WTC11 (cell line): ENCODE measurements around the gene TSPAN10. TPM values are rescaled to one million over a fixed set of nuclear protein-coding genes. Genes with fewer than 3 reads are reported as not detected.
A peak's percentile ranks its signal among the peaks of the same experiment; 100 is the strongest.

Experiments
- ATF2 ChIP-seq: sonication (generic); formaldehyde crosslinking; IDR thresholded peaks from 2 replicates; pipeline ENCODE4 v1.8.1; 2022; ENCODE audit warnings: low read depth, missing genetic modification reagents, borderline replicate concordance
- CBFB ChIP-seq: sonication (generic); formaldehyde crosslinking; IDR thresholded peaks from 2 replicates; pipeline ENCODE4 v1.8.1; 2022; ENCODE audit warnings: mild to moderate bottlenecking, low read depth, missing genetic modification reagents
- E2F5 ChIP-seq: sonication (generic); formaldehyde crosslinking; IDR thresholded peaks from 2 replicates; pipeline ENCODE4 v1.8.1; 2022; ENCODE audit warnings: mild to moderate bottlenecking, moderate library complexity, missing genetic modification reagents
- ESRRA ChIP-seq: sonication (generic); formaldehyde crosslinking; IDR thresholded peaks from 2 replicates; pipeline ENCODE4 v1.8.1; 2022; ENCODE audit warnings: mild to moderate bottlenecking, missing genetic modification reagents, borderline replicate concordance
- FOXK1 ChIP-seq: sonication (generic); formaldehyde crosslinking; IDR thresholded peaks from 2 replicates; pipeline ENCODE4 v1.8.0; 2022; ENCODE audit warnings: mild to moderate bottlenecking, moderate library complexity, missing genetic modification reagents
- FOXP1 ChIP-seq: sonication (generic); formaldehyde crosslinking; IDR thresholded peaks from 2 replicates; pipeline ENCODE4 v1.8.0; 2022; ENCODE audit warnings: missing genetic modification reagents, mild to moderate bottlenecking, moderate library complexity, borderline replicate concordance
- IRF2 ChIP-seq: sonication (generic); formaldehyde crosslinking; IDR thresholded peaks from 2 replicates; pipeline ENCODE4 v1.8.0; 2022; ENCODE audit warnings: low read depth, missing genetic modification reagents, borderline replicate concordance
- MAX ChIP-seq: sonication (generic); formaldehyde crosslinking; IDR thresholded peaks from 2 replicates; pipeline ENCODE4 v1.8.0; 2022; ENCODE audit warnings: mild to moderate bottlenecking, missing genetic modification reagents
- NFYB ChIP-seq: sonication (generic); formaldehyde crosslinking; conservative IDR thresholded peaks from 2 replicates; pipeline ENCODE4 v1.8.0; 2022; ENCODE audit warnings: low read depth, missing genetic modification reagents
- NR3C1 ChIP-seq: sonication (generic); formaldehyde crosslinking; conservative IDR thresholded peaks from 2 replicates; pipeline ENCODE4 v1.8.1; 2023; ENCODE audit warnings: low read depth, mild to moderate bottlenecking, missing genetic modification reagents
- RELA ChIP-seq: sonication (generic); formaldehyde crosslinking; IDR thresholded peaks from 2 replicates; pipeline ENCODE4 v1.8.1; 2022; ENCODE audit warnings: missing genetic modification reagents, mild to moderate bottlenecking, borderline replicate concordance
- SMAD4 ChIP-seq: sonication (generic); formaldehyde crosslinking; IDR thresholded peaks from 2 replicates; pipeline ENCODE4 v1.8.0; 2022; ENCODE audit warnings: mild to moderate bottlenecking, missing genetic modification reagents
- TEAD1 ChIP-seq: sonication (generic); formaldehyde crosslinking; IDR thresholded peaks from 2 replicates; pipeline ENCODE4 v1.8.0; 2022; ENCODE audit warnings: mild to moderate bottlenecking, missing genetic modification reagents
- USF2 ChIP-seq: sonication (generic); formaldehyde crosslinking; IDR thresholded peaks from 2 replicates; pipeline ENCODE4 v1.8.1; 2023; ENCODE audit warnings: mild to moderate bottlenecking, missing genetic modification reagents, moderate library complexity
- ZNF396 ChIP-seq: fragments of 250-450 bp; sonication (Bioruptor Pico); IDR thresholded peaks from 2 replicates; pipeline ENCODE4 v1.8.0; 2021; ENCODE audit warnings: mild to moderate bottlenecking, moderate library complexity, borderline replicate concordance
- ZNF416 ChIP-seq: fragments of 250-450 bp; sonication (Bioruptor Pico); IDR thresholded peaks from 2 replicates; pipeline ENCODE4 v1.9.0; 2021; ENCODE audit warnings: mild to moderate bottlenecking, inconsistent platforms
- ZNF512 ChIP-seq: sonication (generic); formaldehyde crosslinking; IDR thresholded peaks from 2 replicates; pipeline ENCODE4 v1.8.1; 2022; ENCODE audit warnings: missing genetic modification reagents, borderline replicate concordance
- ZNF671 ChIP-seq: fragments of 250-450 bp; sonication (Bioruptor Pico); IDR thresholded peaks from 2 replicates; pipeline ENCODE4 v1.8.0; 2021; ENCODE audit warnings: mild to moderate bottlenecking
- total RNA-seq: library from RNA; stranded (reverse); gene quantifications from 3 replicates; pipeline ENCODE4 v1.2.3, GENCODE V29; 2021
- TF ChIP-seq, protein P1 (sequence below): sonication (generic); formaldehyde crosslinking; IDR thresholded peaks from 2 replicates; pipeline ENCODE4 v1.8.1; 2023; ENCODE audit warnings: mild to moderate bottlenecking, missing genetic modification reagents
- TF ChIP-seq, protein P2 (sequence below): sonication (generic); formaldehyde crosslinking; IDR thresholded peaks from 2 replicates; pipeline ENCODE4 v1.8.0; 2022; ENCODE audit warnings: mild to moderate bottlenecking, missing genetic modification reagents
- TF ChIP-seq, protein P3 (sequence below): sonication (generic); formaldehyde crosslinking; IDR thresholded peaks from 2 replicates; pipeline ENCODE4 v1.8.1; 2022; ENCODE audit warnings: mild to moderate bottlenecking, missing genetic modification reagents, moderate library complexity, borderline replicate concordance
- TF ChIP-seq, protein P4 (sequence below): sonication (generic); formaldehyde crosslinking; IDR thresholded peaks from 2 replicates; pipeline ENCODE4 v1.8.0; 2022; ENCODE audit warnings: mild to moderate bottlenecking, missing genetic modification reagents
- TF ChIP-seq, protein P5 (sequence below): sonication (generic); formaldehyde crosslinking; IDR thresholded peaks from 2 replicates; pipeline ENCODE4 v1.8.0; 2023; ENCODE audit warnings: mild to moderate bottlenecking, missing genetic modification reagents

Gene TSPAN10
- total RNA-seq, 1 experiment from 2014 or later = 1.5 TPM

DNA sequence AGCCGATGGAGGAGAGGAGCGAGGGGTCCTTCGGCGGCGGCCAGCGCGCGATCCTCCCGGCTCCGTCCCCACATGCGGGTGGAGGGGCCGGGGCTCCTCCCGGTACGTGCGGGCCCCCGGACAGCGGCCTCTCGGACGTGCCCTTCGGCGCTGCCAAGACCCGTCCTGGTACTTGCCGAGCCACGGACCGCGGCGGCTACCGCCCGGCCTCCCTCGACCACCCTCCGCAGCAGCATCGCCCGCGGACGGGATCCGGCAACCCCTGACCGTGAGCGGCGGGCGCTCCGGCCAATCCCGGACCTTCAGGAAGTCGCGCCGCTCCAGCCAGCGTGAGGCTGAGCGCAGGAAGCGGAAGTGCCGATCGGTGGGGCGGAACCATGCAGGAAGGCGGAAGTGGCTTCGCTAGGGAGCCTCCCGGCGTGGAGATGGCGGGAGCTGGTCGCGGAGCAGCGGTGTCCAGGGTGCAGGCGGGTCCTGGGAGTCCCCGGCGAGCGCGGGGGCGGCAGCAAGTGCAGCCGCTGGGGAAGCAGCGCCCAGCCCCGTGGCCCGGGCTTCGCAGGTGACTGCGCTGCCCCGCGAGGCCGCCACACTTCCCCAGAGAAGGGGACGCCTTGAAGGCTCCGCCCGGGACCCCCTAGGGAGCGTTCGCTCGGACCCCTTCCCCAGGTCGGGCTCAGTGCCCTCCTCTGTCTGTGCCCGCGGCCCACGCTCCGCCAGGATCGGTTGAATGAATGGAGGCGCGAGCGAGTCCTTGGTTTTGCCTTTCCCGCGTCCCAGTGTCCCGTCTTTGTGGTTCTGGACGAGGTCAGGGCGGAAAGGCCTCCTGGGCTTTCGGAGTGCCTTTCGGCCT, 29.6 kb downstream of the TSPAN10 start, which contains the start of the genes CCDC137 and OXLD1 (continued):
- TF ChIP-seq ESRRA (CRISPR knock-in tag) = peak; percentile 43; the same call in 1 of the 2 replicates
- TF ChIP-seq NR3C1 (CRISPR knock-in tag) = no peak
- TF ChIP-seq, protein P1, sequence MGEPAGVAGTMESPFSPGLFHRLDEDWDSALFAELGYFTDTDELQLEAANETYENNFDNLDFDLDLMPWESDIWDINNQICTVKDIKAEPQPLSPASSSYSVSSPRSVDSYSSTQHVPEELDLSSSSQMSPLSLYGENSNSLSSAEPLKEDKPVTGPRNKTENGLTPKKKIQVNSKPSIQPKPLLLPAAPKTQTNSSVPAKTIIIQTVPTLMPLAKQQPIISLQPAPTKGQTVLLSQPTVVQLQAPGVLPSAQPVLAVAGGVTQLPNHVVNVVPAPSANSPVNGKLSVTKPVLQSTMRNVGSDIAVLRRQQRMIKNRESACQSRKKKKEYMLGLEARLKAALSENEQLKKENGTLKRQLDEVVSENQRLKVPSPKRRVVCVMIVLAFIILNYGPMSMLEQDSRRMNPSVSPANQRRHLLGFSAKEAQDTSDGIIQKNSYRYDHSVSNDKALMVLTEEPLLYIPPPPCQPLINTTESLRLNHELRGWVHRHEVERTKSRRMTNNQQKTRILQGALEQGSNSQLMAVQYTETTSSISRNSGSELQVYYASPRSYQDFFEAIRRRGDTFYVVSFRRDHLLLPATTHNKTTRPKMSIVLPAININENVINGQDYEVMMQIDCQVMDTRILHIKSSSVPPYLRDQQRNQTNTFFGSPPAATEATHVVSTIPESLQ (CRISPR knock-in tag) = no peak
- TF ChIP-seq, protein P2, sequence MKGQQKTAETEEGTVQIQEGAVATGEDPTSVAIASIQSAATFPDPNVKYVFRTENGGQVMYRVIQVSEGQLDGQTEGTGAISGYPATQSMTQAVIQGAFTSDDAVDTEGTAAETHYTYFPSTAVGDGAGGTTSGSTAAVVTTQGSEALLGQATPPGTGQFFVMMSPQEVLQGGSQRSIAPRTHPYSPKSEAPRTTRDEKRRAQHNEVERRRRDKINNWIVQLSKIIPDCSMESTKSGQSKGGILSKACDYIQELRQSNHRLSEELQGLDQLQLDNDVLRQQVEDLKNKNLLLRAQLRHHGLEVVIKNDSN (CRISPR knock-in tag) = peak; percentile 41; the same call in 1 of the 2 replicates
- no peak for TF ChIP-seq CBFB
- TF ChIP-seq, protein P3, sequence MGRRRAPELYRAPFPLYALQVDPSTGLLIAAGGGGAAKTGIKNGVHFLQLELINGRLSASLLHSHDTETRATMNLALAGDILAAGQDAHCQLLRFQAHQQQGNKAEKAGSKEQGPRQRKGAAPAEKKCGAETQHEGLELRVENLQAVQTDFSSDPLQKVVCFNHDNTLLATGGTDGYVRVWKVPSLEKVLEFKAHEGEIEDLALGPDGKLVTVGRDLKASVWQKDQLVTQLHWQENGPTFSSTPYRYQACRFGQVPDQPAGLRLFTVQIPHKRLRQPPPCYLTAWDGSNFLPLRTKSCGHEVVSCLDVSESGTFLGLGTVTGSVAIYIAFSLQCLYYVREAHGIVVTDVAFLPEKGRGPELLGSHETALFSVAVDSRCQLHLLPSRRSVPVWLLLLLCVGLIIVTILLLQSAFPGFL = no peak
- peak; percentile 94 for TF ChIP-seq MAX (CRISPR knock-in tag)
- TF ChIP-seq ATF2 = no peak
- TF ChIP-seq FOXK1 (CRISPR knock-in tag) = peak; percentile 90; the same call in 1 of the 2 replicates
- no peak for TF ChIP-seq ZNF416 (CRISPR knock-in tag)
- no peak for TF ChIP-seq ZNF512 (CRISPR knock-in tag)
- no peak for TF ChIP-seq SMAD4 (CRISPR knock-in tag)
- TF ChIP-seq ZNF671 = no peak
- TF ChIP-seq, protein P4, sequence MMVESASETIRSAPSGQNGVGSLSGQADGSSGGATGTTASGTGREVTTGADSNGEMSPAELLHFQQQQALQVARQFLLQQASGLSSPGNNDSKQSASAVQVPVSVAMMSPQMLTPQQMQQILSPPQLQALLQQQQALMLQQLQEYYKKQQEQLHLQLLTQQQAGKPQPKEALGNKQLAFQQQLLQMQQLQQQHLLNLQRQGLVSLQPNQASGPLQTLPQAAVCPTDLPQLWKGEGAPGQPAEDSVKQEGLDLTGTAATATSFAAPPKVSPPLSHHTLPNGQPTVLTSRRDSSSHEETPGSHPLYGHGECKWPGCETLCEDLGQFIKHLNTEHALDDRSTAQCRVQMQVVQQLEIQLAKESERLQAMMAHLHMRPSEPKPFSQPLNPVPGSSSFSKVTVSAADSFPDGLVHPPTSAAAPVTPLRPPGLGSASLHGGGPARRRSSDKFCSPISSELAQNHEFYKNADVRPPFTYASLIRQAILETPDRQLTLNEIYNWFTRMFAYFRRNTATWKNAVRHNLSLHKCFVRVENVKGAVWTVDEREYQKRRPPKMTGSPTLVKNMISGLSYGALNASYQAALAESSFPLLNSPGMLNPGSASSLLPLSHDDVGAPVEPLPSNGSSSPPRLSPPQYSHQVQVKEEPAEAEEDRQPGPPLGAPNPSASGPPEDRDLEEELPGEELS (CRISPR knock-in tag) = peak; percentile 52
- peak; percentile 87 for TF ChIP-seq FOXP1 (CRISPR knock-in tag)
- no peak; the same call in 1 of the 2 replicates for TF ChIP-seq E2F5 (CRISPR knock-in tag)
- peak; percentile 97 for TF ChIP-seq NFYB
- no peak for TF ChIP-seq RELA (CRISPR knock-in tag)
- no peak for TF ChIP-seq IRF2
- TF ChIP-seq, protein P5, sequence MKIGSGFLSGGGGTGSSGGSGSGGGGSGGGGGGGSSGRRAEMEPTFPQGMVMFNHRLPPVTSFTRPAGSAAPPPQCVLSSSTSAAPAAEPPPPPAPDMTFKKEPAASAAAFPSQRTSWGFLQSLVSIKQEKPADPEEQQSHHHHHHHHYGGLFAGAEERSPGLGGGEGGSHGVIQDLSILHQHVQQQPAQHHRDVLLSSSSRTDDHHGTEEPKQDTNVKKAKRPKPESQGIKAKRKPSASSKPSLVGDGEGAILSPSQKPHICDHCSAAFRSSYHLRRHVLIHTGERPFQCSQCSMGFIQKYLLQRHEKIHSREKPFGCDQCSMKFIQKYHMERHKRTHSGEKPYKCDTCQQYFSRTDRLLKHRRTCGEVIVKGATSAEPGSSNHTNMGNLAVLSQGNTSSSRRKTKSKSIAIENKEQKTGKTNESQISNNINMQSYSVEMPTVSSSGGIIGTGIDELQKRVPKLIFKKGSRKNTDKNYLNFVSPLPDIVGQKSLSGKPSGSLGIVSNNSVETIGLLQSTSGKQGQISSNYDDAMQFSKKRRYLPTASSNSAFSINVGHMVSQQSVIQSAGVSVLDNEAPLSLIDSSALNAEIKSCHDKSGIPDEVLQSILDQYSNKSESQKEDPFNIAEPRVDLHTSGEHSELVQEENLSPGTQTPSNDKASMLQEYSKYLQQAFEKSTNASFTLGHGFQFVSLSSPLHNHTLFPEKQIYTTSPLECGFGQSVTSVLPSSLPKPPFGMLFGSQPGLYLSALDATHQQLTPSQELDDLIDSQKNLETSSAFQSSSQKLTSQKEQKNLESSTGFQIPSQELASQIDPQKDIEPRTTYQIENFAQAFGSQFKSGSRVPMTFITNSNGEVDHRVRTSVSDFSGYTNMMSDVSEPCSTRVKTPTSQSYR = peak; percentile 66
- TF ChIP-seq ZNF396 (CRISPR knock-in tag) = no peak
- peak; percentile 82; the same call in 1 of the 2 replicates for TF ChIP-seq TEAD1 (CRISPR knock-in tag)
- peak; percentile 54 for TF ChIP-seq USF2 (CRISPR knock-in tag)
